Measurements from ENCODE around the gene RPP40.

DNA sequence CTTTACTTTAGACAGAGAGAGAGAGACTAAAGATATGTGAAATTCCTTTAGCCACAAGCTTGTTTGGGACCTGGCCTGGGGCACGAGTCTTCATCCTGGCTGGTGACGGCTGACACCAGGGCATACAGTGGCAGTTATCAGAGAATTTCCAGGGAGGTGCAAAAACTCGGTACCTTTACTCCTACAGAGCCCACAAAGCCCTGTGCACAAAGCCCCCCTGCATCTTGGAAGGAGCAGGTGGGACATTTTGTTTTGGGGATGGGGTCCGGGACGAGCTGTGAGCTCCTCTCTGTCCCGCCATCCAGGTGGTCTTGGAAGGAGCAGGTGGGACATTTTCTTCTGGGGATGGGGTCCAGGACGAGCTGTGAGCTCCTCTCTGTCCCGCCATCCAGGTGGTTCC is 28.9 kb downstream of the RPP40 start:
- TF ChIP-seq, protein P1, sequence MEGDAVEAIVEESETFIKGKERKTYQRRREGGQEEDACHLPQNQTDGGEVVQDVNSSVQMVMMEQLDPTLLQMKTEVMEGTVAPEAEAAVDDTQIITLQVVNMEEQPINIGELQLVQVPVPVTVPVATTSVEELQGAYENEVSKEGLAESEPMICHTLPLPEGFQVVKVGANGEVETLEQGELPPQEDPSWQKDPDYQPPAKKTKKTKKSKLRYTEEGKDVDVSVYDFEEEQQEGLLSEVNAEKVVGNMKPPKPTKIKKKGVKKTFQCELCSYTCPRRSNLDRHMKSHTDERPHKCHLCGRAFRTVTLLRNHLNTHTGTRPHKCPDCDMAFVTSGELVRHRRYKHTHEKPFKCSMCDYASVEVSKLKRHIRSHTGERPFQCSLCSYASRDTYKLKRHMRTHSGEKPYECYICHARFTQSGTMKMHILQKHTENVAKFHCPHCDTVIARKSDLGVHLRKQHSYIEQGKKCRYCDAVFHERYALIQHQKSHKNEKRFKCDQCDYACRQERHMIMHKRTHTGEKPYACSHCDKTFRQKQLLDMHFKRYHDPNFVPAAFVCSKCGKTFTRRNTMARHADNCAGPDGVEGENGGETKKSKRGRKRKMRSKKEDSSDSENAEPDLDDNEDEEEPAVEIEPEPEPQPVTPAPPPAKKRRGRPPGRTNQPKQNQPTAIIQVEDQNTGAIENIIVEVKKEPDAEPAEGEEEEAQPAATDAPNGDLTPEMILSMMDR (IDR thresholded peaks at IDR 0.05): no peak
- no peak for TF ChIP-seq POLR2A (IDR thresholded peaks at IDR 0.05)
- no peak for TF ChIP-seq POLR2AphosphoS5 (IDR thresholded peaks at IDR 0.05)
